ENCODE data around the gene RRP15.

RRP15 gene

GRCh38 chr1:218330043-218330623, 45.0 kb downstream of the RRP15 start:
- H3K27me3 ChIP-seq (ENCODE audit: control insufficient read depth in 2 of 2, insufficient read depth in 2 of 2, low read length in 2 of 2), result no peaks in the 10 kb centered on the region
- no peaks in the 10 kb centered on the region for H3K4me1 ChIP-seq (ENCODE audit: control insufficient read depth in 2 of 2, insufficient read depth in 2 of 2, low read length in 2 of 2)
- H3K9me3 ChIP-seq (ENCODE audit: control insufficient read depth in 2 of 2, low read length in 2 of 2), result no peaks in the 10 kb centered on the region
- no peak overlapping the region for H3K4me3 ChIP-seq (ENCODE audit: low read length in 2 of 2)
- H3K36me3 ChIP-seq (ENCODE audit: control insufficient read depth in 2 of 2, insufficient read depth in 2 of 2, low read length in 2 of 2), result no peaks in the 10 kb centered on the region
- H3K27ac ChIP-seq (ENCODE audit: low read depth in 2 of 2, low read length in 2 of 2), result no peak overlapping the region
- no peak overlapping the region for H3K9ac ChIP-seq (ENCODE audit: low read depth in 1 of 2, low read length in 2 of 2)

- H3K27ac ChIP-seq (ENCODE audit: low read depth in 2 of 2, low read length in 2 of 2), result no peak overlapping the region
- no peak overlapping the region for H3K9ac ChIP-seq (ENCODE audit: low read depth in 1 of 2, low read length in 2 of 2)
- H3K9me3 ChIP-seq (ENCODE audit: control insufficient read depth in 2 of 2, low read length in 2 of 2), result no peaks in the 10 kb centered on the region
- no peaks in the 10 kb centered on the region for H3K4me1 ChIP-seq (ENCODE audit: control insufficient read depth in 2 of 2, insufficient read depth in 2 of 2, low read length in 2 of 2)
- no peaks in the 10 kb centered on the region for H3K27me3 ChIP-seq (ENCODE audit: control insufficient read depth in 2 of 2, insufficient read depth in 2 of 2, low read length in 2 of 2)
- H3K4me3 ChIP-seq (ENCODE audit: low read length in 2 of 2), result no peak overlapping the region
- H3K36me3 ChIP-seq (ENCODE audit: control insufficient read depth in 2 of 2, insufficient read depth in 2 of 2, low read length in 2 of 2), result no peaks in the 10 kb centered on the region
Observed at GRCh38 chr1:218332416-218332815, 47.3 kb downstream of the RRP15 start.

GRCh38 chr1:218336328-218336727, 51.2 kb downstream of the RRP15 start:
- no peaks in the 10 kb centered on the region for H3K36me3 ChIP-seq (ENCODE audit: control insufficient read depth in 2 of 2, insufficient read depth in 2 of 2, low read length in 2 of 2)
- H3K4me1 ChIP-seq (ENCODE audit: control insufficient read depth in 2 of 2, insufficient read depth in 2 of 2, low read length in 2 of 2), result no peaks in the 10 kb centered on the region
- H3K9me3 ChIP-seq (ENCODE audit: control insufficient read depth in 2 of 2, low read length in 2 of 2), result no peaks in the 10 kb centered on the region
- H3K4me3 ChIP-seq (ENCODE audit: low read length in 2 of 2), result no peak overlapping the region
- H3K27me3 ChIP-seq (ENCODE audit: control insufficient read depth in 2 of 2, insufficient read depth in 2 of 2, low read length in 2 of 2), result no peaks in the 10 kb centered on the region
- H3K27ac ChIP-seq (ENCODE audit: low read depth in 2 of 2, low read length in 2 of 2), result no peak overlapping the region
- no peak overlapping the region for H3K9ac ChIP-seq (ENCODE audit: low read depth in 1 of 2, low read length in 2 of 2)

- Histone ChIP-seq H3K9ac (ENCODE audit: low read depth in 1 of 2, low read length in 2 of 2) (no peak overlapping the region), H3K4me3 (ENCODE audit: low read length in 2 of 2) (no peak overlapping the region), H3K27ac (ENCODE audit: low read depth in 2 of 2, low read length in 2 of 2) (no peak overlapping the region), H3K4me1 (ENCODE audit: control insufficient read depth in 2 of 2, insufficient read depth in 2 of 2, low read length in 2 of 2) (no peaks in the 10 kb centered on the region), H3K9me3 (ENCODE audit: control insufficient read depth in 2 of 2, low read length in 2 of 2) (no peaks in the 10 kb centered on the region), H3K27me3 (ENCODE audit: control insufficient read depth in 2 of 2, insufficient read depth in 2 of 2, low read length in 2 of 2) (no peaks in the 10 kb centered on the region), H3K36me3 (ENCODE audit: control insufficient read depth in 2 of 2, insufficient read depth in 2 of 2, low read length in 2 of 2) (no peaks in the 10 kb centered on the region)
Observed at GRCh38 chr1:218339267-218339831, 54.3 kb downstream of the RRP15 start.

GRCh38 chr1:218341325-218341724, 56.2 kb downstream of the RRP15 start:
- no peaks in the 10 kb centered on the region for H3K36me3 ChIP-seq (ENCODE audit: control insufficient read depth in 2 of 2, insufficient read depth in 2 of 2, low read length in 2 of 2)
- no peak overlapping the region for H3K9ac ChIP-seq (ENCODE audit: low read depth in 1 of 2, low read length in 2 of 2)
- H3K4me1 ChIP-seq (ENCODE audit: control insufficient read depth in 2 of 2, insufficient read depth in 2 of 2, low read length in 2 of 2), result peaks cover 12 to 14% of the 10 kb centered on the region in 2 donors
- H3K27ac ChIP-seq (ENCODE audit: low read depth in 2 of 2, low read length in 2 of 2), result no peak overlapping the region
- no peak overlapping the region for H3K4me3 ChIP-seq (ENCODE audit: low read length in 2 of 2)
- H3K9me3 ChIP-seq (ENCODE audit: control insufficient read depth in 2 of 2, low read length in 2 of 2), result no peaks in the 10 kb centered on the region
- H3K27me3 ChIP-seq (ENCODE audit: control insufficient read depth in 2 of 2, insufficient read depth in 2 of 2, low read length in 2 of 2), result peaks cover 10 to 11% of the 10 kb centered on the region in 2 donors

GRCh38 chr1:218342091-218342490, 57.0 kb downstream of the RRP15 start:
- Histone ChIP-seq H3K9me3 (ENCODE audit: control insufficient read depth in 2 of 2, low read length in 2 of 2) (no peaks in the 10 kb centered on the region), H3K36me3 (ENCODE audit: control insufficient read depth in 2 of 2, insufficient read depth in 2 of 2, low read length in 2 of 2) (no peaks in the 10 kb centered on the region), H3K4me3 (ENCODE audit: low read length in 2 of 2) (no peak overlapping the region), H3K27me3 (ENCODE audit: control insufficient read depth in 2 of 2, insufficient read depth in 2 of 2, low read length in 2 of 2) (peaks cover 10 to 17% of the 10 kb centered on the region in 2 donors), H3K9ac (ENCODE audit: low read depth in 1 of 2, low read length in 2 of 2) (no peak overlapping the region), H3K27ac (ENCODE audit: low read depth in 2 of 2, low read length in 2 of 2) (no peak overlapping the region), H3K4me1 (ENCODE audit: control insufficient read depth in 2 of 2, insufficient read depth in 2 of 2, low read length in 2 of 2) (peaks cover 12 to 15% of the 10 kb centered on the region in 2 donors)

GRCh38 chr1:218344814-218345672, 60.0 kb downstream of the RRP15 start, which contains the start of gene TGFB2:
TSS of gene TGFB2 (plus strand) at chr1:218345336. CDS start at chr1:218346702, 1,366 bp downstream.
- peak within 1 kb of the TSS; percentile 65 to 77 for H3K4me3 ChIP-seq (ENCODE audit: low read length in 2 of 2)
- H3K9ac ChIP-seq (ENCODE audit: low read depth in 1 of 2, low read length in 2 of 2), result peak within 1 kb of the TSS; percentile 38 to 68
- peaks cover 12 to 15% of the 10 kb centered on the region in 2 donors for H3K4me1 ChIP-seq (ENCODE audit: control insufficient read depth in 2 of 2, insufficient read depth in 2 of 2, low read length in 2 of 2)
- peak within 1 kb of the TSS; percentile 35 to 42 for H3K27ac ChIP-seq (ENCODE audit: low read depth in 2 of 2, low read length in 2 of 2)
- H3K9me3 ChIP-seq (ENCODE audit: control insufficient read depth in 2 of 2, low read length in 2 of 2), result no peaks in the 10 kb centered on the region
- H3K27me3 ChIP-seq (ENCODE audit: control insufficient read depth in 2 of 2, insufficient read depth in 2 of 2, low read length in 2 of 2), result peaks cover 13 to 28% of the 10 kb centered on the region in 2 donors
- no peaks in the 10 kb centered on the region for H3K36me3 ChIP-seq (ENCODE audit: control insufficient read depth in 2 of 2, insufficient read depth in 2 of 2, low read length in 2 of 2)

- H3K27ac ChIP-seq (ENCODE audit: low read depth in 2 of 2, low read length in 2 of 2), result peak overlapping the region; percentile 35 to 42
- no peaks in the 10 kb centered on the region for H3K9me3 ChIP-seq (ENCODE audit: control insufficient read depth in 2 of 2, low read length in 2 of 2)
- peaks cover 12 to 15% of the 10 kb centered on the region in 2 donors for H3K4me1 ChIP-seq (ENCODE audit: control insufficient read depth in 2 of 2, insufficient read depth in 2 of 2, low read length in 2 of 2)
- H3K9ac ChIP-seq (ENCODE audit: low read depth in 1 of 2, low read length in 2 of 2), result peak overlapping the region; percentile 38 to 68
- H3K36me3 ChIP-seq (ENCODE audit: control insufficient read depth in 2 of 2, insufficient read depth in 2 of 2, low read length in 2 of 2), result no peaks in the 10 kb centered on the region
- H3K4me3 ChIP-seq (ENCODE audit: low read length in 2 of 2), result peak overlapping the region; percentile 65 to 77
- peaks cover 13 to 28% of the 10 kb centered on the region in 2 donors for H3K27me3 ChIP-seq (ENCODE audit: control insufficient read depth in 2 of 2, insufficient read depth in 2 of 2, low read length in 2 of 2)
Observed at GRCh38 chr1:218345673-218346390, 60.7 kb downstream of the RRP15 start.

GRCh38 chr1:218346391-218347204, 61.5 kb downstream of the RRP15 start:
- H3K27me3 ChIP-seq (ENCODE audit: control insufficient read depth in 2 of 2, insufficient read depth in 2 of 2, low read length in 2 of 2), result peaks cover 13 to 28% of the 10 kb centered on the region in 2 donors
- peak overlapping the region; percentile 65 to 77 for H3K4me3 ChIP-seq (ENCODE audit: low read length in 2 of 2)
- H3K4me1 ChIP-seq (ENCODE audit: control insufficient read depth in 2 of 2, insufficient read depth in 2 of 2, low read length in 2 of 2), result peaks cover 12 to 15% of the 10 kb centered on the region in 2 donors
- peak overlapping the region; percentile 41 to 48 for H3K9ac ChIP-seq (ENCODE audit: low read depth in 1 of 2, low read length in 2 of 2)
- H3K9me3 ChIP-seq (ENCODE audit: control insufficient read depth in 2 of 2, low read length in 2 of 2), result no peaks in the 10 kb centered on the region
- no peaks in the 10 kb centered on the region for H3K36me3 ChIP-seq (ENCODE audit: control insufficient read depth in 2 of 2, insufficient read depth in 2 of 2, low read length in 2 of 2)
- peak overlapping the region in 1 of 2 donors; percentile 13 for H3K27ac ChIP-seq (ENCODE audit: low read depth in 2 of 2, low read length in 2 of 2)

All from mucosa of rectum (tissue), 2 donors.